Measurements from ENCODE around the gene TNFAIP3.

The TNFAIP3 gene

GRCh38 chr6:137866200-137866913 lies 702 bp upstream of the TNFAIP3 start:
- DNase-seq: no peak

- no peak for DNase-seq
These were observed 838 bp downstream of the TNFAIP3 start for GRCh38 chr6:137867685-137868509.

- DNase-seq: no peak
These were observed 1.9 kb downstream of the TNFAIP3 start for GRCh38 chr6:137868721-137869548.

- DNase-seq: no peak
These were observed 2.7 kb downstream of the TNFAIP3 start for GRCh38 chr6:137869549-137870307.

- no peak for DNase-seq
These were observed 3.2 kb downstream of the TNFAIP3 start for GRCh38 chr6:137870308-137870644.

- no peak for DNase-seq
These were observed 3.7 kb downstream of the TNFAIP3 start for GRCh38 chr6:137870744-137871247.

- DNase-seq: no peak
These were observed 4.2 kb downstream of the TNFAIP3 start for GRCh38 chr6:137871291-137871690.

GRCh38 chr6:137871831-137872454 lies 4.9 kb downstream of the TNFAIP3 start:
- no peak for DNase-seq

GRCh38 chr6:137872581-137873115 lies 5.6 kb downstream of the TNFAIP3 start:
- no peak for DNase-seq

GRCh38 chr6:137873273-137873762 lies 6.3 kb downstream of the TNFAIP3 start:
- no peak for DNase-seq

- DNase-seq: no peak
These were observed 7.4 kb downstream of the TNFAIP3 start for GRCh38 chr6:137874204-137875057.

- DNase-seq: no peak
These were observed 8.0 kb downstream of the TNFAIP3 start for GRCh38 chr6:137875058-137875520.

GRCh38 chr6:137875606-137876005 lies 8.5 kb downstream of the TNFAIP3 start:
- DNase-seq: no peak

- no peak for DNase-seq
These were observed 9.5 kb downstream of the TNFAIP3 start for GRCh38 chr6:137876547-137876946.

- no peak for DNase-seq
These were observed 10.1 kb downstream of the TNFAIP3 start for GRCh38 chr6:137877113-137877512.

- no peak for DNase-seq
These were observed 10.5 kb downstream of the TNFAIP3 start for GRCh38 chr6:137877606-137878005.

GRCh38 chr6:137878029-137878428 lies 11.0 kb downstream of the TNFAIP3 start:
- DNase-seq: no peak

- no peak for DNase-seq
These were observed 11.6 kb downstream of the TNFAIP3 start for GRCh38 chr6:137878486-137879285.

GRCh38 chr6:137879299-137879698 lies 12.2 kb downstream of the TNFAIP3 start:
- no peak for DNase-seq
